Mucosa of rectum (tissue), 2 donors: ENCODE measurements around the gene FXYD2.
A peak's percentile ranks its signal among the peaks of the same experiment; 100 is the strongest.
"Not testable (repeated sequence)": the region's sequence is repeated elsewhere in the genome, so short reads cannot be mapped to it uniquely, and the experiment has no call there.

ENCODE experiments used
- H3K27ac ChIP-seq, 2 donors: one replicate each; pipeline ENCODE4 v1.7.0; 2013; ENCODE audit warnings: inconsistent platforms in 2 of 2, low read depth in 2 of 2, low read length in 2 of 2
- H3K27me3 ChIP-seq, 2 donors: one replicate each; pipeline ENCODE4 v1.7.0; 2013; ENCODE audit warnings: low read length in 2 of 2; ENCODE audit not compliant: control insufficient read depth in 2 of 2, insufficient read depth in 2 of 2
- H3K36me3 ChIP-seq, 2 donors: one replicate each; pipeline ENCODE4 v1.7.0; 2013; ENCODE audit warnings: low read length in 2 of 2; ENCODE audit not compliant: control insufficient read depth in 2 of 2, insufficient read depth in 2 of 2
- H3K4me1 ChIP-seq, 2 donors: one replicate each; pipeline ENCODE4 v1.7.0; 2013; ENCODE audit warnings: low read length in 2 of 2, mild to moderate bottlenecking in 1 of 2; ENCODE audit not compliant: control insufficient read depth in 2 of 2, insufficient read depth in 2 of 2
- H3K4me3 ChIP-seq, 2 donors: one replicate each; pipeline ENCODE4 v1.7.0; 2013; ENCODE audit warnings: low read length in 2 of 2
- H3K9ac ChIP-seq, 2 donors: one replicate each; pipeline ENCODE4 v1.7.0; 2013; ENCODE audit warnings: low read length in 2 of 2, low read depth in 1 of 2, mild to moderate bottlenecking in 1 of 2
- H3K9me3 ChIP-seq, 2 donors: one replicate each; pipeline ENCODE4 v1.7.0; 2013; ENCODE audit warnings: low read length in 2 of 2; ENCODE audit not compliant: control insufficient read depth in 2 of 2
- donor health status: healthy.
- donor health status: Normal muscosa, but diverticular disease.

Gene FXYD2

DNA sequence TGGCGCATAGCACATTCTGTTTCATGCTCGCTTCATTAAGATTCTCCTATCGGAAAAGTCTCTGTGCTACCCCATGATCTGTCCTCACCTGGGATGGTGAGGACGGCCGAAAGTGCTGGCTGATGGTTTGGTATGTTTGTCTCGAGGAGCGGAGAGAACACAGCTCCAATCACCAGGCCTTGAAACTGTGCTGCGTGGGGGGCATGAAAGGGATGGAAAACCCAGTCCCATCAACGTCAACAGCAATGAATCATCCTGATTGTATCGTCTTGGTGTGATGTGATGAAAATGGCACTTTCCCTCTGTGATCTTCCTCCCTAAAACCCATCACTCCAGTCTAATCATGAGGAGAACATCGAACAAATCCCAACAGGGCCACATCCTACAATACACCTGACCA, 43.5 kb upstream of the FXYD2 start:
- H3K36me3 ChIP-seq: no peaks in the 10 kb centered on the region

DNA sequence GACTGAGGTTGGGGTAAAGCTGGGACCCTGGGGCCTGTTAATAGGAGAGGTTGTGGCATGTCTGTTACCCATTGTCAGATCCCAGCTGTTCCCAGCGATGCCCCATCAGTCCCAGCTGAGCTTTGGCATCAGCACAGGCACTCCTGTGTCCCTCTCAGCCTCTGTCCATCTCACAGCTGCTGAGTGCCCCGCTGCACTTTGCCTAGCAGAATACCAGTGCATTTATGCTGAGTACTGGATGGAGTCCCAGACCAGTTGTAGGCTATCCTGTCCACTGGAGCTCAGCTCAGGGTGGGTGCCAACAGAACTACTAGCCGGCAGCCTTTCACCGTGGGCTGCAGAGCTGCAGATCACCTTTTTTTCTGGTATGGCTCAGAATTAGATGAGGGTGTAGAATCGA, 42.0 kb upstream of the FXYD2 start:
- no peak overlapping the region for H3K4me3 ChIP-seq
- no peaks in the 10 kb centered on the region for H3K36me3 ChIP-seq
- H3K9me3 ChIP-seq: no peaks in the 10 kb centered on the region
- no peak overlapping the region for H3K27ac ChIP-seq
- H3K9ac ChIP-seq: no peak overlapping the region
- peaks cover 6 to 10% of the 10 kb centered on the region in 2 donors for H3K4me1 ChIP-seq
- no peaks in the 10 kb centered on the region for H3K27me3 ChIP-seq

More for the DNA sequence above, 43.5 kb upstream of the FXYD2 start:
- Histone ChIP-seq H3K27me3 (no peaks in the 10 kb centered on the region), H3K4me1 (peaks cover 3% of the 10 kb centered on the region in 2 donors), H3K9ac (no peak overlapping the region), H3K9me3 (no peaks in the 10 kb centered on the region), H3K4me3 (no peak overlapping the region), H3K27ac (no peak overlapping the region)

DNA sequence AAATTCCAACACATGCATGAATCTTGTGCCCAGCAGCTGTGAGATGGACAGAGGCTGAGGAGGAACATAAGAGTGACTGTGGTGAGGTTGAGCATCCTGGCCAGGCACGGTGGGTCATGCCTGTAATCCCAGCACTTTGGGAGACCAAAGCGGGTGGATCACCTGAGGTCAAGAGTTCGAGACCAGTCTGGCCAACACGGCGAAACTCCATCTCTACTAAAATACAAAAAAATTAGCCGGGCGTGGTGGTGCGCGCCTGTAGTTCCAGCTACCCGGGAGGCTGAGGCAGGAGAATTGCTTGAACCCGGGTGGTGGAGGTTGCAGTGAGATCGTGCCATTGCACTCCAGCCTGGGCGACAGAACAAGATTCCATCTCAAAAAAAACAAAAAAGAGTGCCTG, 41.0 kb upstream of the FXYD2 start:
- H3K4me3 ChIP-seq, H3K9me3 ChIP-seq, H3K9ac ChIP-seq, H3K36me3 ChIP-seq, H3K27me3 ChIP-seq, H3K27ac ChIP-seq: not testable (repeated sequence)
- peaks cover 5 to 10% of the 10 kb centered on the region in 2 donors for H3K4me1 ChIP-seq

DNA sequence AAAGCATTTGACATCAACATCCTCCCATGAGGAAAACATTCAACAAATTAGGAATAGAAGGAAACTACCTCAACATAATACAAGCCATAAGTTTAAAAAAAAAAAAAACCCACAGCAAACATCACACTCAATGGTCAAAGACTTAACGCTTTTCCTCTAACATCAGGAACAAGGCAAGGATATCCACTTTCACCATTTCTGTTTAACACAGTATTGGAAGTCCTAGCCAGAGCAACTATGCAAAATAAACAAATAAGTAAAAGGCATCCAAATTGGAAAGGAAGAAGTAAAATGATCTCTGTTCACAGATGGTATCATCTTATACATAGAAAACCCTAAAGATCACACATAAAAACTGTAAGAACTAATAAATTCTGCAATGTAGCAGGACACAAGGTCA, 38.8 kb upstream of the FXYD2 start:
- Histone ChIP-seq H3K9me3 (no peaks in the 10 kb centered on the region), H3K36me3 (no peaks in the 10 kb centered on the region), H3K4me1 (peaks cover 5 to 8% of the 10 kb centered on the region in 2 donors), H3K27me3 (no peaks in the 10 kb centered on the region), H3K4me3 (no peak overlapping the region), H3K27ac (no peak overlapping the region), H3K9ac (no peak overlapping the region)

DNA sequence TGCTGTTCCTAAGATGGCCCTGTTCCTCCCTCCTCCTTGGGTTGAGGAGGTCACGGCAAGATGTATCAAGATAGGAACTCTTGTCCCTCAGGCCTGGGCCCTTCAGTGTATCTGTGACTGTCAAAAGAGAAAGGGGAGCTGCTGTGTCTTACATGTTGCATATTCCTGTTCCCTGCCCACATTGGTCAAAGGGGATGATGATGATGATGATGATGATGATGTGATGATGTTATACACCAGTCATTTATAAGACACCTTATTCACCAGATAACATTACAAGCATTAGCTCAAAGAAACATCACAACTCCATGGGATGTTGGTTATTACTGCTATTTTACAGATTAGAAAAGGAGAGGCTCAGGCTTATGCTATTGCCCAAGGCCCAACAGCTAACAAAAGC, 38.2 kb upstream of the FXYD2 start:
- Histone ChIP-seq H3K27me3 (no peaks in the 10 kb centered on the region), H3K36me3 (no peaks in the 10 kb centered on the region), H3K9ac (no peak overlapping the region), H3K27ac (no peak overlapping the region), H3K4me3 (no peak overlapping the region), H3K4me1 (peaks cover 5 to 8% of the 10 kb centered on the region in 2 donors), H3K9me3 (no peaks in the 10 kb centered on the region)

DNA sequence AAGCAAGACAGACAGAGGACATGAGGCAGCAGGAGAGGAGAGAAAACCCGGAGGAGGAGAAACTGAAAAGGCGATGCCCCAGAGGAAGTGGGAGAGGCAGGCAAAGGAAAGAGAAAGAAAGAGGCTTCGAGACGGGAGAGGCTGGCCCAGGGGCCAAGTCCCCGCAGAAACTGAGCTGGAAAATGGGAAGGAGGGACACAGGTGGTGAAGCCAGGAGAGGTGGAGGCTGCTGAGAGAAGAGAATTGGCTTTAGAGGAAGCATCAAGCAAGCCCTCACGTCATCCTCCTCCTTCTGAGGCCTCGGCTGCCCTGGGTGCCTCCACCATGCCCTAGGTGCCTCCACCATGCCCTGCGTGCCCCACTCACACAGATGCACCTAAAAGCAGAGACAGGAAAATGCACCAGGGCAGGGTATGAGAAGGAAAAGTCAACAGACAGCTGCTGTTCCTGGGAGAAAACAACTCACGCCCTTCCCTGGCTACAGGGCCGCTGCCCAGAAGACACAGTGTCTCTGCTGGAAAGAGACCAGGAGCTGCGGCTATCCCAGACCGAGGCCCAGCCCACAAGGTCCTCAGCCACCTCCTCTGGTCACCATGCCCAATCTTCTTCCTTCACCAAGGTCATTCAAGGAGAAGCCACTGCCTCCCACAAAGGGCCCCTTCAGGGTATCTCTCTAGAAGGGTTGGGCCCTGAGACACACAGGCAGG, 37.6 kb upstream of the FXYD2 start:
- Histone ChIP-seq H3K4me3 (no peak overlapping the region), H3K27ac (peak overlapping the region; percentile 25 to 58), H3K9ac (no peak overlapping the region), H3K4me1 (peaks cover 5 to 8% of the 10 kb centered on the region in 2 donors), H3K27me3 (no peaks in the 10 kb centered on the region), H3K9me3 (no peaks in the 10 kb centered on the region), H3K36me3 (no peaks in the 10 kb centered on the region)

DNA sequence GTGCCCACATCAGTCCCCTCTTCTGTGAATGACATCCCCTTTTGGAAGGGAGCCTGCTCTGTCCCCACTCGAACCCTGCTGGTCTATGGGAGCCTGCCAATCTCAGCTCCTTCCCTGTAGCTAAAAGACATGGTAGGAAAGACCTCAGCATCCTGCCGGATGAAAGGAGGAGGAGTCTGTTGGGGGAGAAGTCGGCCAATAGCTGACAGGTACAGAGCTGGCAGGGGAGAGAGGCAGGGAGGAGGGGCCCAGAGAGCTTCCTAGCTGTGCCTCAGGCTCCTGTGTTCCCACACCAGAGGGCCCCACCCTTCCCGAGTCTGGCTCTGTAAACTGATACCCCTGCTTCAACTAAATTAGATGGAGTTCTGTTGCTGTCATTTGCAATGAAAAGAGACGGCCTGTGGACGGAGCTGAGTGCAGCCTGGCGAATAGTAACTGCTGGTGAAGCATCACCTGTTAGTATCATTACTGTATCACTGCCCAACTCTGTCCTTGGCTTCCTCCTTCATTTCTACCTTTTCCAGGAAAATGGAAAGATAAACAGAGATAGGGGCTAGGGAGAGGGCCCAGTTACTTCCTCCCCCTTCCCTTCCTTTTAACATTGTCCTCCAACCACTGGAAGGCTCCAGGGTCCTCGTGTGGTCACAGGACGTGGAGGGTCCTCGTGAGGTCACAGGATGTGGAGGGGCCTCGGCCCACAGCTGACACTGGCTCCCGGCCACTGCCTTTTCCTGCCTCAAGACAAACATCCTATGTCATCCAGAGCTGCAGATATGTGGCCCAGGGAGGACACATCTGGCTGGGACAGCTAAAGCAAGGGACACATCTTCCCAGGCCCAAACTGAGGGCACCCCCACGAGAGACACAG, 36.8 kb upstream of the FXYD2 start:
- Histone ChIP-seq H3K27ac (peak overlapping the region in 1 of 2 donors; percentile 58), H3K9ac (no peak overlapping the region), H3K4me1 (peaks cover 5 to 8% of the 10 kb centered on the region in 2 donors), H3K9me3 (no peaks in the 10 kb centered on the region), H3K36me3 (no peaks in the 10 kb centered on the region), H3K27me3 (no peaks in the 10 kb centered on the region), H3K4me3 (no peak overlapping the region)

DNA sequence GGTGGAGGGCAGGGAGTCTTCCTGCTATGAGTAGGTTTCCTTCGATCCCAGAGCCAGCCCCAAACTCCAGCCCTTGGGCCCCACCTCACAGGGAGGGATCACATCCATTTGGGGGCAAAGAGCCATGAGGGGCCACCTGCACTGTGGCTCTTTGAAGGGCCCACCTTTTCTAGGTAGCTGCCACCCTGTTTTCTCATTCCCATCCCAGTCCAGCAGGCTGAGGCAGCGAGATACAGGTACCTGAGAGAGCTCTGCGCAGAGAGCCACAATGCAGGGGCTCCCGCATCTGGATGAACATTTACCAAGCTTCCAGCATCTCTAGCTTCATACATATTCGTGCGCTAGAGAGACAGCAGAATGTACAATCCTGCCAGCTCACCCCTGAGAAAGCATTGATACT, 35.6 kb upstream of the FXYD2 start:
- Histone ChIP-seq H3K4me3 (no peak overlapping the region), H3K4me1 (peaks cover 5 to 8% of the 10 kb centered on the region in 2 donors), H3K27me3 (no peaks in the 10 kb centered on the region), H3K9ac (no peak overlapping the region), H3K36me3 (no peaks in the 10 kb centered on the region), H3K27ac (no peak overlapping the region), H3K9me3 (no peaks in the 10 kb centered on the region)

DNA sequence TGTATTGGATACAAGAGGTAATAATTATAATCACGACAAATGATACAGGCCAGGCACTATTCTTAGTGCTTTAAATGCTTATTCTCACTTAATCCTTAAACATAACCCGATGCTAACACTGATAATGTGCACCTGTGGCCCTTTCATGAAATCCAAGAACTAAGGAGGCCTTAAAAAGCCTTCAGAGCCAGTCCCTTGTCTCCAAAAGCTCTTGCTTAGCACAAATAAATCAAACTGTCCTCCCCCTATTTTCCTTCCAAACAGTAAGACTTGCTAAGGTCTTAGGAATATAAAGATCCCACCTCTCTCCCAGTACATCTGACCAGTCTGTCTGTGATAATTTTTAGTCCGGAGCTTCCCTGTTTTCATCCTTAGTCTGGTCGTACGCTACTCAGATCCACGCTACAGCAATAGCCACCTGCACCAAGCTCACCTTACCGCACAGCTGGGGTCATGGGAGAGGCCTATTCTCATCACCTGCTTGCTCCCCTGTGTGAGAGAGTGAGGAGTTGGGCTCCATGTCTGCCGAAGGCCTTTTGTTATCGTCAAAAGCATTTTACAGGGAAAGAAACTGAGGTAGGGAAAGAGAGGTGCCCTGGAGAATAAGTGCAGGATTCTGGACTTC, 35.1 kb upstream of the FXYD2 start:
- Histone ChIP-seq H3K4me1 (peaks cover 5 to 8% of the 10 kb centered on the region in 2 donors), H3K9me3 (no peaks in the 10 kb centered on the region), H3K9ac (no peak overlapping the region), H3K36me3 (no peaks in the 10 kb centered on the region), H3K4me3 (no peak overlapping the region), H3K27ac (no peak overlapping the region), H3K27me3 (no peaks in the 10 kb centered on the region)

DNA sequence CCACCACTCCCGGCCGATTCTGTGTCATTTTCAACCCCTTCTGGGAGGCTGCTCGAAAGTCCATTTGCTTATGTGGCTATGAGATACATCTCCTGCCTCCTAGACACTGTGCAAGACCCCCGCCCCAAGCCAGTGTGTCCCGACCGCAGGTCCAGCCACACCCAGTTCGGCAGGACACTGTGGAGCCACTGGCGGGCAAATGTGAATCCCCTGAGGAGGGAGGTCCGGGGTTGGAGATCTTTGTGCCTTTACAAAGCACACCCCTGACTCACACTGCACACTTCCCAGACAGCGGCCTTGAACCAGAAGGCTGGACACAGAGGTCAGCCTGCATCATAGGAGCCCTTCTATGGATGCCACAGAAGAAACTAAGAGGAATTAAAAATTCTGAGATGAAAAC, 34.5 kb upstream of the FXYD2 start:
- Histone ChIP-seq H3K9me3 (no peaks in the 10 kb centered on the region), H3K9ac (no peak overlapping the region), H3K4me1 (peaks cover 5 to 8% of the 10 kb centered on the region in 2 donors), H3K36me3 (no peaks in the 10 kb centered on the region), H3K27ac (no peak overlapping the region), H3K4me3 (no peak overlapping the region), H3K27me3 (no peaks in the 10 kb centered on the region)
